Fibroblast of the aortic adventitia (primary cell): ENCODE data around the gene SPAG6. TPM values are rescaled to one million over a fixed set of nuclear protein-coding genes. Genes with fewer than 3 reads are reported as not detected.

ENCODE experiments used
- DNase-seq: peaks from one replicate; pipeline ENCODE4 v3.0.0-alpha.2; 2010; ENCODE audit warnings: low read depth
- H3K4me3 ChIP-seq: 2 replicates; pipeline ENCODE4 v1.5.1; 2011; ENCODE audit warnings: low read depth, mild to moderate bottlenecking, control low read depth, low read length, moderate library complexity
- CTCF ChIP-seq: IDR thresholded peaks from 2 replicates; pipeline ENCODE4 v1.5.1; 2011; ENCODE audit warnings: mild to moderate bottlenecking, low read length, control low read depth, inconsistent platforms; ENCODE audit not compliant: insufficient read depth
- total RNA-seq: library from RNA; depleted of rRNA; stranded (reverse); fragments of >200 nt; gene quantifications from 2 replicates; pipeline ENCODE4 v1.2.3, GENCODE V29; 2012; ENCODE audit warnings: low replicate concordance

SPAG6 gene
- total RNA-seq, 1 donor: not detected

- H3K4me3 ChIP-seq: no peak overlapping the region
- TF ChIP-seq CTCF: no peak
Observed at GRCh38 chr10:22366435-22366703, 21.1 kb downstream of the SPAG6 start.

GRCh38 chr10:22366771-22367170 lies 21.5 kb downstream of the SPAG6 start:
- H3K4me3 ChIP-seq: no peak overlapping the region
- no peak for TF ChIP-seq CTCF
- DNase-seq: no peak

More at GRCh38 chr10:22366435-22366703, 21.1 kb downstream of the SPAG6 start:
- no peak for DNase-seq

GRCh38 chr10:22367471-22367870 lies 22.2 kb downstream of the SPAG6 start:
- no peak for TF ChIP-seq CTCF
- no peak for DNase-seq
- H3K4me3 ChIP-seq: no peak overlapping the region

- no peak for TF ChIP-seq CTCF
- H3K4me3 ChIP-seq: no peak overlapping the region
Observed at GRCh38 chr10:22368402-22368801, 23.1 kb downstream of the SPAG6 start.

GRCh38 chr10:22368981-22369380 lies 23.7 kb downstream of the SPAG6 start:
- DNase-seq: no peak
- TF ChIP-seq CTCF: no peak
- no peak overlapping the region for H3K4me3 ChIP-seq

More at GRCh38 chr10:22368402-22368801, 23.1 kb downstream of the SPAG6 start:
- no peak for DNase-seq

- no peak for DNase-seq
- TF ChIP-seq CTCF: no peak
- H3K4me3 ChIP-seq: no peak overlapping the region
Observed at GRCh38 chr10:22369434-22370072, 24.3 kb downstream of the SPAG6 start.

- no peak for TF ChIP-seq CTCF
- H3K4me3 ChIP-seq: no peak overlapping the region
- no peak for DNase-seq
Observed at GRCh38 chr10:22370320-22370719, 25.0 kb downstream of the SPAG6 start.
